Stomach smooth muscle (tissue), 2 donors: ENCODE measurements around the gene ASB5.

Source experiments
- H3K27ac ChIP-seq: one replicate; pipeline ENCODE4 v1.7.0; 2013; ENCODE audit warnings: mild to moderate bottlenecking, low read length, inconsistent platforms
- H3K27me3 ChIP-seq, 2 donors: one replicate each; pipeline ENCODE4 v1.7.0; 2013; ENCODE audit warnings: low read length in 2 of 2; ENCODE audit not compliant: insufficient read depth in 2 of 2, control insufficient read depth in 1 of 2
- H3K36me3 ChIP-seq, 2 donors: one replicate each; pipeline ENCODE4 v1.7.0; 2013; ENCODE audit warnings: low read length in 2 of 2; ENCODE audit not compliant: control insufficient read depth in 2 of 2, insufficient read depth in 2 of 2
- H3K4me1 ChIP-seq: one replicate; pipeline ENCODE4 v1.7.0; 2013; ENCODE audit warnings: low read length; ENCODE audit not compliant: control insufficient read depth, insufficient read depth
- H3K4me3 ChIP-seq, 2 donors: one replicate each; pipeline ENCODE4 v1.7.0; 2013; ENCODE audit warnings: low read length in 2 of 2
- H3K9ac ChIP-seq, 2 donors: one replicate each; pipeline ENCODE4 v1.7.0; 2013; ENCODE audit warnings: low read length in 2 of 2, mild to moderate bottlenecking in 1 of 2
- H3K9me3 ChIP-seq, 2 donors: one replicate each; pipeline ENCODE4 v1.7.0; 2013; ENCODE audit warnings: low read length in 2 of 2; ENCODE audit not compliant: control insufficient read depth in 2 of 2
- donor health status: healthy.
- donor health status: Pancreatic carcinoma.

ASB5 gene

DNA sequence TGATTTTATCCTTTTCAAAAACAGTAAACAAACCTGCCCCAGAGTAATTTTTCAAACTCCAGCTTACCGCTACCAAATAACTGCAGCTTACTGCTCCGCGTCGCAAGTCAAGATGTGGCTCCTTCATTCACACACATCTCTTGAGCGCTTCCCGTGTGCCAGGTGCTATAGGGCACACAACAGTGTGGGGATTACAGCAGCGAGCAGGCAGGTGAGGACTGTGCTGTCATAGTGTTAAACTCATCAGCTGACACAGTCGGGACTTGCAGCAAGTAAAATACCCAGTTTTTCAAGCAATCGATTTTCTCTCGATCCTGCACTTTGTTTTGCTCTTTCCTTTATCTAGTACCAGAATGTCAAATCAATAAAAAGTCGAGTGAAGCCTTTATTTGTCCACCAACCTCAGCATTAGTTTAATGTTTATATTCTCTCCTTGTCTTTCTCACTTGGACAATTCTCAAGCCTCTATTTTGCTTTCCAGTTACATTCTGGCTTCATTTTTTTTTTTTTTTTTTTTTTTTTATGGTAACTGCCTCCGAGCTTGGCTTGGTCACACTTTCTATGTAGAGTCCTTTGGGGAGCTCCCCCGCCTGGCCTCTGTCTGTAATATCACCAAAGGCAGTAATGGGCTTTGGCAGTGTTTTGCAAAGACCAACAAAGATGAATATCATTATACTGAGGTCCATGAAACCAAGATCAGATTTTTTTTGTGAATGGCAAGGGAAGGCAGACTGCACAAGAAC, 8.3 kb upstream of the ASB5 start:
- peak overlapping the region; percentile 74 for H3K27ac ChIP-seq
- H3K9me3 ChIP-seq = no peaks in the 10 kb centered on the region
- H3K36me3 ChIP-seq = no peaks in the 10 kb centered on the region
- peak overlapping the region; percentile 48 to 79 for H3K9ac ChIP-seq
- H3K4me1 ChIP-seq = peaks cover 3% of the 10 kb centered on the region
- peak overlapping the region; percentile 52 to 74 for H3K4me3 ChIP-seq
- H3K27me3 ChIP-seq = no peaks in the 10 kb centered on the region

DNA sequence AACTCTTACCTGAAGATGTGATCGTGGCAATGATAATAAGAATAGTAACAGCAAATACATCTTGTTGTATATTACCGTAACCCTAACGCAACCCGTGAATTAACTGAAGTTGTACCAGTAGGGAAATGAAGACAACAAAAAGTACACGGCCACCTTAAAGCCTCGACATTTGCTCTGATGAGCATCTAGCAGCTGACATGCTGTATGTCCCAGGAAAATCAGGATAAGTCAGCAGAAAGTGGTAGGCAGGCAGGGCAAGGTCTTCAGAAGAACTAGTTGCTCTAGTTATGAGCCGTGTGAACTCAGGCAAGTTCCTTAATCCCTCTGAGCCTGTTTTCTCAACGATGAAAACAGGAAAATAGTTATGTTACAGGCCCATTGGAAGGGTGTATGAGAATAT, 7.7 kb upstream of the ASB5 start:
- Histone ChIP-seq H3K36me3 (no peaks in the 10 kb centered on the region), H3K4me1 (peaks cover 3% of the 10 kb centered on the region), H3K4me3 (peak overlapping the region; percentile 52 to 74), H3K9ac (peak overlapping the region; percentile 48 to 79), H3K27me3 (no peaks in the 10 kb centered on the region), H3K27ac (peak overlapping the region; percentile 74), H3K9me3 (no peaks in the 10 kb centered on the region)

DNA sequence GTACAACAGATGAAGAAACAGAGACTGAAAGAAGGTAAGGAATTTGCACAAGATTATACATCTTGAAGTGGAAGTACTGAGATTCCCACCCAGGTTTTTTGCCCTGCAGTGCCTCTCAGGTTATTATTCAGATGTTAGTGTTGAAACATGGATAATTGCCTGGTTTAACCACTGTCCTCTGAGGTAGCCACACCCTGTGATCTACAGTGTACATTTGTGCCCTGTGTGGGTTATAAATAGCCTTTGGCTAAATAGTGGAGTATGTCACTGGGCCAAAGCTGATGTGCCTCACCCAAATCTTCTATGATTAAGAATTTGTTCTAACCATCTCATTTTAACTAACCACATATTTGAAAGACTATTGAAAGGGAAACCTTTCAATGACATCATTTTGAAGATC, 5.4 kb upstream of the ASB5 start:
- Histone ChIP-seq H3K4me1 (peaks cover 3% of the 10 kb centered on the region), H3K9ac (no peak overlapping the region), H3K27me3 (no peaks in the 10 kb centered on the region), H3K9me3 (no peaks in the 10 kb centered on the region), H3K36me3 (no peaks in the 10 kb centered on the region), H3K27ac (no peak overlapping the region), H3K4me3 (peak overlapping the region in 1 of 2 donors; percentile 3)

DNA sequence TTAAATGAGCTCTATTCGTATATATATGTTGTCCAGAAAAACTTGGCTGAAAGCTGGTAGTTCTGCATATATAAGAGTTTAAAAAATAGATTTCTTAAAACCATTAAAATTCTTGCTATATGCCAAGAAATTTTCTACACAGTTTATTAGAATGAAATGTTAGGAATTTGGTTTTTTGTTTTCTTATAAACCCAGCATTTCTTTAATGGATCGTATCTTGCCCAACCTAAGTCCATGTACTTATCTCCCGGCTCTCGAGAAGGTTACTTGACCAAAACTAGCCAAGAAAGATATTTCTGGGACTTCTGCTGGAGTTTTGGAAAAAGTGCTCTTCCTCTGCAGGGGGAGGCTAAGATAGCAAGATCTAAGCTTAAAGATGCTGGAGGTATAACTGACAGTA, 4.7 kb upstream of the ASB5 start:
- no peak overlapping the region for H3K4me3 ChIP-seq
- H3K9ac ChIP-seq = no peak overlapping the region
- H3K9me3 ChIP-seq = no peaks in the 10 kb centered on the region
- no peaks in the 10 kb centered on the region for H3K27me3 ChIP-seq
- no peak overlapping the region for H3K27ac ChIP-seq
- peaks cover 3% of the 10 kb centered on the region for H3K4me1 ChIP-seq
- H3K36me3 ChIP-seq = no peaks in the 10 kb centered on the region

DNA sequence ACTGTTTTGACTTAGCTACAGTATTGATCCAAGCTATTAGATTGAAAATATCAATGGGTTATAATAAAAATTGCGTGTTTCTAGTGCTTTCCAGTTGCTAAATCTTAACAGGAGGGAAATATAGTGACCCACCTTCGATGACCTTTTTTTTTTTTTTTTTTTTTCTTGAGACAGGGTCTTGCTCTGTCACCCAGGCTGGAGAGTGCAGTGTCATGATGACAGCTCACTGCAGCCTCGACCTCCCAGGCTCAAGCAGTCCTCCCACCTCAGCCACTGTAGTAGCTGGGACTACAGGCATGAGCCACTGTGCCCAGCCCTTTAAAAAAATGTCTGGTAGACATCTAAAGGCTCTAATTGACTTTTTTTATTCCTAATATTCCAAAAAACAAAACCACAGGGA, 3.8 kb upstream of the ASB5 start:
- Histone ChIP-seq H3K4me1 (peaks cover 3% of the 10 kb centered on the region), H3K9ac (no peak overlapping the region), H3K9me3 (no peaks in the 10 kb centered on the region), H3K36me3 (no peaks in the 10 kb centered on the region), H3K4me3 (no peak overlapping the region), H3K27me3 (no peaks in the 10 kb centered on the region), H3K27ac (no peak overlapping the region)

DNA sequence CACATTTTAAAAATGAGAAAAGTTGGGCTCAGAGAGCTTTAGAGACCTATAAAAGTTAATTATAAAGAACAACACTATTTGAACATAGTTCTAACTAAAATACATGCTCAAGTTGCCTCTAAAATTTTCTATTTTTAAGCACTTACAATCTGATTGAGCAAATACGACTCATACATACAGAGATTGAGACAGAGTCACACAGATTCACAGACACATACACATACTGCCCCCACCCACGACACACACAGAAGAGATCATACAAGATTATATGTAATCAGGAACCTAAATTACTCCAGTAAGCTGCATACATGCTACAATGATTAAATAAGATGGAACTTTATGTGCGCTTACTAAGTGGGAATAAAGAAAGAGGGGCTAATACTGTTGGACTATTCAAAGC, 2.7 kb upstream of the ASB5 start:
- no peak overlapping the region for H3K9ac ChIP-seq
- H3K4me3 ChIP-seq = no peak overlapping the region
- H3K27me3 ChIP-seq = no peaks in the 10 kb centered on the region
- peaks cover 3% of the 10 kb centered on the region for H3K4me1 ChIP-seq
- H3K36me3 ChIP-seq = no peaks in the 10 kb centered on the region
- no peaks in the 10 kb centered on the region for H3K9me3 ChIP-seq
- no peak overlapping the region for H3K27ac ChIP-seq

DNA sequence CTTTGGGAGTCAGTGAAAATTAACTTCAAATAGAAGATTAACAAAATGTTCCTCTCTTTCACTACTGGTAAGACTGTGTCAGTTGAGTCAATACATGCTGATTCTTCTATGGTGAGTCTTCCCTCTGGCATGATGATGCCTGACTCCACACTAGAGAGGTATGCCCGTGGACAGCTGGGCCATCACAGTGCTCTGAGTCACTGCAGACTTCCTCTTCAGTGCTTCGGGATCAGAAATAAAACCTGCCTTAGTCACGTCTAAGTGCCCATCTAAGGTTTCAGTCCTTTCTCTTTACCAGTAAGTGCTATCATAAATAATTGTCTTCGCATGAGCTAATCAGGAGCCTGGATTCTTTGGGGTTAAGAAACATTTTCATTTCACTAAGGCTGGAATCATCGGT, 1.6 kb upstream of the ASB5 start:
- peak overlapping the region; percentile 8 for H3K27ac ChIP-seq
- no peaks in the 10 kb centered on the region for H3K9me3 ChIP-seq
- H3K9ac ChIP-seq = no peak overlapping the region
- no peaks in the 10 kb centered on the region for H3K36me3 ChIP-seq
- H3K4me3 ChIP-seq = peak overlapping the region in 1 of 2 donors; percentile 31
- H3K27me3 ChIP-seq = no peaks in the 10 kb centered on the region
- H3K4me1 ChIP-seq = peaks cover 3% of the 10 kb centered on the region

DNA sequence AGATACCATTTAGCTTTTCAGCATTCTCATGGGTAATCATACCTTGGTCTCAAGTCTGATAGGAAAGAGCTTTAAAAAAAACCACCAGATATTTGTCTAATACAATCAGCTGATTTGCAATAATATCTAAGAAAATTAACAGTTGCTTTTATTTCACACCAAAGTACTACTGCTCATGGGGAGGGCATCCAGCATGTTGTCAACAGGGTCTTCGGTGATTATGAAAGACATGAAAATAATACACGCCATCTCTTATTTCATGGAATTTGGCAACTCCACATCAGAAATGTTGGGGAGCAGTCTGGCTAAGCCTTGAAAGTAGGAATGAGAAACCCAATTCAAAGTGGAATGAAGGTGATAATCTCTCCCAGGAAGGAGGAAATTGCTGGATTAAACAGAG, 3.0 kb downstream of the ASB5 start:
- no peaks in the 10 kb centered on the region for H3K36me3 ChIP-seq
- H3K9ac ChIP-seq = no peak overlapping the region
- H3K4me3 ChIP-seq = peak overlapping the region in 1 of 2 donors; percentile 8
- no peak overlapping the region for H3K27ac ChIP-seq
- H3K27me3 ChIP-seq = no peaks in the 10 kb centered on the region
- H3K9me3 ChIP-seq = no peaks in the 10 kb centered on the region
- no peaks in the 10 kb centered on the region for H3K4me1 ChIP-seq

DNA sequence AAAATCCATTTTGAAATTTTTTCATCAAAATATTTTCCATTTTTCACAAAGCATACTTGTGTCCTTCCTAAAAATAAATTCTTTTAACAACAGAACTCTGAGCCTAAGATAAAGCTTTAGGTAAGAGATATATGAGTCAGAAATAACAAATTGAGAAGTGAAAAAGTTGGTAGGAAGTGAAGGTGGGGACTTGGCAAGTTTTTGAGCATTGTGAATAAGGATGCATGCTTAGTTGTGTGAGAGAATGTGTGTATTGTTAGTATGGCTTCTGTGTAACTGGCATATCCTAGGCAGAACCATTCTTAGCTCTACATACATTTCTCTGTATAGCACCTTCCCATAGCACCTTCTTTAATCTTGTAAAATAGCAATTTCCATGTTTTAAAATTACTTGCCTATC, 6.8 kb downstream of the ASB5 start:
- Histone ChIP-seq H3K27me3 (no peaks in the 10 kb centered on the region), H3K36me3 (no peaks in the 10 kb centered on the region), H3K9me3 (no peaks in the 10 kb centered on the region), H3K9ac (no peak overlapping the region), H3K4me1 (no peaks in the 10 kb centered on the region), H3K4me3 (no peak overlapping the region), H3K27ac (no peak overlapping the region)

DNA sequence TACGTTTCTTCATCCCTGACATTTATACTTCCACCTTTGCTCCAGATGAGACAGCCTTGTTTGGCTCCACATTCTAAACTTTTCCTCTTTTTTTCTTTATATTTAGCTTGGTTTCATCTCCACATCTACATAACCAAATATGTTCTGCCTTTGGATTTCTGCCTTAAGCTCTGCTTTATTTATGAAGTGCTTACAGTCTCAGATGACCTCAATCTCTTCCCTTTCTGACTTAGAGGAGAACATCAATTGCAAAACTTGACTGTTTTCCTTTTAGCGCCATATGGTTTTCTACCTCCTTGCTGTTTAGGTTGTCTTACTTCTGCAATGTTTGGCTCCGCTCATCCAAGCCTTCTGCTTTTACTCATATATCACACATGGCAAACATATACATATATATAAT, 7.5 kb downstream of the ASB5 start:
- Histone ChIP-seq H3K9me3 (no peaks in the 10 kb centered on the region), H3K36me3 (no peaks in the 10 kb centered on the region), H3K27ac (no peak overlapping the region), H3K4me1 (no peaks in the 10 kb centered on the region), H3K27me3 (no peaks in the 10 kb centered on the region), H3K9ac (no peak overlapping the region), H3K4me3 (no peak overlapping the region)

DNA sequence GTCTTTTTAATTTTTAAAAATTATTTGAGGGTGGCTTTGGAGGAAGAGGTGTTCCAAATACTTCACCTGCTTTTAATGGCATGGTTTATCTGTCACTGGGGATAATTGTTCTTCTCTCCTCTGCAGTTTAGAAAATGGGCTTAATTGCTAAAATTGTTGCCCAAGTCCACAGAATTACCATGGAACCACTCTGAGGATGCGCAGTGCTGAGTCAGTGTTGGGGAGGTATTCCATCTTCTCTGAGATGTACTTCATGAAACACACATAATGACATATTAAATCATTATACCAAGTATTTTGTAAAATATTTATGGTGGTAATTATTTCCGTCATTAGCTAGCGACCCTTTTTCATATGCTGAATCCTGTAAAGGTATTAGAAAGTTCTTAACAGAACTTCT, 8.0 kb downstream of the ASB5 start:
- H3K9ac ChIP-seq = no peak overlapping the region
- H3K9me3 ChIP-seq = no peaks in the 10 kb centered on the region
- H3K27ac ChIP-seq = no peak overlapping the region
- H3K36me3 ChIP-seq = no peaks in the 10 kb centered on the region
- no peaks in the 10 kb centered on the region for H3K27me3 ChIP-seq
- no peak overlapping the region for H3K4me3 ChIP-seq
- no peaks in the 10 kb centered on the region for H3K4me1 ChIP-seq
